A673 (cell line): Measurements from ENCODE around the gene PPP1R17.

Experiments
- EZH2 ChIP-seq: fragments of 200-600 bp; sonication (generic); IDR thresholded peaks from 2 replicates; pipeline ENCODE4 v1.6.1; 2017; ENCODE audit warnings: borderline replicate concordance, low read depth, mild to moderate bottlenecking, mixed read lengths, antibody characterized with exemption, low read length; ENCODE audit not compliant: poor library complexity, severe bottlenecking
- TF ChIP-seq, protein P1 (sequence below): fragments of 300-800, 200-600 bp; sonication (generic); conservative IDR thresholded peaks from 2 replicates; pipeline ENCODE4 v1.5.1; 2017; ENCODE audit warnings: low read depth, mild to moderate bottlenecking, antibody characterized with exemption, low read length, moderate library complexity, mixed read lengths

GRCh38 chr7:31663072-31663471 is 23.9 kb upstream of the PPP1R17 start:
- TF ChIP-seq, protein P1, sequence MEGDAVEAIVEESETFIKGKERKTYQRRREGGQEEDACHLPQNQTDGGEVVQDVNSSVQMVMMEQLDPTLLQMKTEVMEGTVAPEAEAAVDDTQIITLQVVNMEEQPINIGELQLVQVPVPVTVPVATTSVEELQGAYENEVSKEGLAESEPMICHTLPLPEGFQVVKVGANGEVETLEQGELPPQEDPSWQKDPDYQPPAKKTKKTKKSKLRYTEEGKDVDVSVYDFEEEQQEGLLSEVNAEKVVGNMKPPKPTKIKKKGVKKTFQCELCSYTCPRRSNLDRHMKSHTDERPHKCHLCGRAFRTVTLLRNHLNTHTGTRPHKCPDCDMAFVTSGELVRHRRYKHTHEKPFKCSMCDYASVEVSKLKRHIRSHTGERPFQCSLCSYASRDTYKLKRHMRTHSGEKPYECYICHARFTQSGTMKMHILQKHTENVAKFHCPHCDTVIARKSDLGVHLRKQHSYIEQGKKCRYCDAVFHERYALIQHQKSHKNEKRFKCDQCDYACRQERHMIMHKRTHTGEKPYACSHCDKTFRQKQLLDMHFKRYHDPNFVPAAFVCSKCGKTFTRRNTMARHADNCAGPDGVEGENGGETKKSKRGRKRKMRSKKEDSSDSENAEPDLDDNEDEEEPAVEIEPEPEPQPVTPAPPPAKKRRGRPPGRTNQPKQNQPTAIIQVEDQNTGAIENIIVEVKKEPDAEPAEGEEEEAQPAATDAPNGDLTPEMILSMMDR = 0 out of 2 replicates have a peak, but pooled peaks have one; percentile 9
- no peak for TF ChIP-seq EZH2
